GM21528 (cell line): ENCODE results near the gene CEACAM1.
"Not testable (repeated sequence)": the region's sequence is repeated elsewhere in the genome, so short reads cannot be mapped to it uniquely, and the experiment has no call there.

Experiments
- ATAC-seq: cut with Tn5 transposase; IDR thresholded peaks from one replicate; pipeline ENCODE4 v1.9.1; 2021; ENCODE audit warnings: mild to moderate bottlenecking, moderate library complexity; ENCODE audit not compliant: unreplicated experiment, low FRiP score

CEACAM1 gene

GRCh38 chr19:42549067-42549466 is 20.8 kb upstream of the CEACAM1 start:
- ATAC-seq, result not testable (repeated sequence)

GRCh38 chr19:42548552-42548951 is 20.3 kb upstream of the CEACAM1 start:
- ATAC-seq, result no peak

- ATAC-seq, result no peak
Observed at GRCh38 chr19:42547929-42548328, 19.6 kb upstream of the CEACAM1 start.

- ATAC-seq, result no peak
Observed at GRCh38 chr19:42546831-42547500, 18.7 kb upstream of the CEACAM1 start.

GRCh38 chr19:42544146-42544545 is 15.9 kb upstream of the CEACAM1 start:
- no peak for ATAC-seq

GRCh38 chr19:42542791-42543190 is 14.5 kb upstream of the CEACAM1 start:
- ATAC-seq, result no peak

GRCh38 chr19:42540071-42540553 is 11.8 kb upstream of the CEACAM1 start:
- no peak for ATAC-seq

GRCh38 chr19:42538841-42539709 is 10.8 kb upstream of the CEACAM1 start:
- no peak for ATAC-seq

- ATAC-seq, result not testable (repeated sequence)
Observed at GRCh38 chr19:42535276-42535675, 7.0 kb upstream of the CEACAM1 start.

- ATAC-seq, result no peak
Observed at GRCh38 chr19:42534391-42534790, 6.1 kb upstream of the CEACAM1 start.

GRCh38 chr19:42532891-42533290 is 4.6 kb upstream of the CEACAM1 start:
- no peak for ATAC-seq

- ATAC-seq, result no peak
Observed at GRCh38 chr19:42531313-42531712, 3.0 kb upstream of the CEACAM1 start.

- no peak for ATAC-seq
Observed at GRCh38 chr19:42529248-42529764, 1.0 kb upstream of the CEACAM1 start.

GRCh38 chr19:42524943-42525342 is 3.3 kb downstream of the CEACAM1 start:
- no peak for ATAC-seq

- no peak for ATAC-seq
Observed at GRCh38 chr19:42524250-42524649, 4.0 kb downstream of the CEACAM1 start.

- ATAC-seq, result not testable (repeated sequence)
Observed at GRCh38 chr19:42522262-42522661, 6.0 kb downstream of the CEACAM1 start.

- no peak for ATAC-seq
Observed at GRCh38 chr19:42521346-42522030, 6.8 kb downstream of the CEACAM1 start.

GRCh38 chr19:42519108-42519507 is 9.2 kb downstream of the CEACAM1 start:
- no peak for ATAC-seq

- no peak for ATAC-seq
Observed at GRCh38 chr19:42516771-42517170, 11.5 kb downstream of the CEACAM1 start.

- no peak for ATAC-seq
Observed at GRCh38 chr19:42515241-42515832, 12.9 kb downstream of the CEACAM1 start.
